Sciatic nerve (tissue), 2 donors: ENCODE measurements around the gene HEXD. TPM values are rescaled to one million over a fixed set of nuclear protein-coding genes. Genes with fewer than 3 reads are reported as not detected.
A peak's percentile ranks its signal among the peaks of the same experiment; 100 is the strongest.

ENCODE experiments used
- ATAC-seq: fragments of 200-7000 bp; cut with Tn5 transposase; one replicate; pipeline ENCODE4 v1.9.1; 2020; ENCODE audit warnings: mild to moderate bottlenecking, moderate library complexity
- DNase-seq: peaks from one replicate; pipeline ENCODE4 v3.0.0-alpha.2; 2020; ENCODE audit warnings: low spot score
- intact Hi-C: fragments of 100-400 bp; cut with DNase I; formaldehyde crosslinking; loops from one replicate; pipeline ENCODE4 v1.14.2; 2022
- total RNA-seq: library from RNA; stranded (reverse); fragmentation: NEBNext Ultra II Directional; extraction: Animal tissue kit (Norgen Biotek cat#: 25700); gene quantifications from one replicate; pipeline ENCODE4 v1.2.1, GENCODE V29; 2021
- donor health status: DM: no; HTN: no; CAD: no.
- donor health status: DM: no; HTN: no; CAD: no.

Gene HEXD
- total RNA-seq, 1 donor from 2014 or later, result 43.2 TPM

DNA sequence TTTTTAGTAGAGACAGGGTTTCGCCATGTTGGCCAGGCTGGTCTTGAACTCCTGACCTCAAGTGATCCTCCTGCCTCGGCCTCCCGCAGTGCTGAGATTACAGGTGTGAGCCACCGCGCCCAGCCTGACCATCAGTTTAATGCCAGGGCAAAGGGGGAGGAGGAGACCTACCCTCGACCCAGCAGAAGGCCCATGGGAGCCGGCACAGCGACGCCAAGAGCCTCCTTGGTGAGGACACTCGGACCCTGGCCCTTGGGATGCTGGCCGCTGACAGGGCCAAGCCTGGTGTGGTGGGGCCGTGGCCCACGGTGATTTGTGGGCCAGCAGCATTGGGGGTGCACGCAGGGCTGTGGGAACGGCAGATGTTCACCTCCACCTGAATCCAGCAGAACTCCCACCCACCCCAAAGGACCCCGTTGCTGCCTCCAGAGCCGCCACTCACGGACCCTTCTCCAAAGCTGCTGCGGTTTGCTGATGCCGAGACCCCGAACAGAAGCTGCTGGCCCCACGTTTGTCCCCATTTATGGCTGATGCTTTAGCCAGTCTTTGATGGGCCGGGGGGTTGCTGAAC, 26.6 kb upstream of the HEXD start:
- no peak for ATAC-seq
- no peak for DNase-seq
- intact Hi-C loops, result no loop called here

DNA sequence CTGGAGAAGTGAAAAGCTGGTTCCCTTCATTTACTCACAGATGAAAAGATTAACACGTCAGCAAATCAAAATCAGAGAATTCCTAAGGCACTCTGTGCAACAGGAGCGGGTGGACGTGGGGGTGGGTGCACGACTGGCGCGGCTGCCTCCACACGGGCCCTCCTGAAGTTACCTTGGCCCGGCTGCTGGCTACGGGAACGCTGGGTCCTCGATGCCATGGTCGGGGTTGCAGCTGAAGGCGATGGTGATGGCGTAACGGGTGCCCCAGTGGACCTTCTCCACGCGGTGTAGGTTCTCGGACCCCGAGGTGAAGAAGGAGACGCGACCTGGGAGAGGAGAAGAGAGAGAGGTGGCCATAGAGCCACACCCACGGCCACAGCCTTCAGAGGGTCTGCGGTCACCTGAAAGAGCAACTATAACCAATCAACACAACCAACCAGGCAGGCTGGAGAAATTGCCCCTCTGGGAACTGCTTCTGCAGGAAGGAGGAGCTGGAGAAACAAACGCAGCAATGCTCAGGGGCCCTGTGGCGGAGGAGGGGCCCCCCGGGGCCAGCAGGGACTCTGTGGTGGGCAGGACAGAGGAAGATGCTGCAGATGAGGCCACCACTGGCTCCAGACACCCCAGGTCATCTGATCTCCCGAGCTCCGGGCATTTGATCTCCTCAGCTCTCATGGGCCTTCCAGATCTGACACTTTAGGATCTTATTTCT, 25.8 kb upstream of the HEXD start:
- intact Hi-C loops, result no loop called here
- DNase-seq, result no peak
- no peak for ATAC-seq

DNA sequence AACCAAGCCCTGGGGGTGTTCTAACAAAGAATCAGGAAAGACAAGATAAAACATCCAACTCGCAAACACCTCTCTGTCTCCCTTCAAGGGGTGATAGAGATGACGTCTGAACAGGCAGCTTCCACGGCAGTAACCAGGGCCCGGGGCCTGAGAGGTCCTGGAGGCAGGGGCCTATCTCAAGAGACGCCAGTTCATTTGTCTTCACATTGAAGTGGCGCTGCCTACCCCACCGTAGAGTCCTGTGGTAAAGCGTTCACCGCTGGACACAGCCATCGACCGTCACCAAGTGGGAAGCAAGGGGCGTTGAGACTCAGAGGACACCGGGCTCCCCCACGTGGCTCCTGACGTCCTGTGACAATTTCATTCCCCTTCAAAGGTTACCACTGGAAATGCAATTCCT, 25.2 kb upstream of the HEXD start:
- no peak for ATAC-seq
- no peak for DNase-seq
- intact Hi-C loops, result no loop called here

DNA sequence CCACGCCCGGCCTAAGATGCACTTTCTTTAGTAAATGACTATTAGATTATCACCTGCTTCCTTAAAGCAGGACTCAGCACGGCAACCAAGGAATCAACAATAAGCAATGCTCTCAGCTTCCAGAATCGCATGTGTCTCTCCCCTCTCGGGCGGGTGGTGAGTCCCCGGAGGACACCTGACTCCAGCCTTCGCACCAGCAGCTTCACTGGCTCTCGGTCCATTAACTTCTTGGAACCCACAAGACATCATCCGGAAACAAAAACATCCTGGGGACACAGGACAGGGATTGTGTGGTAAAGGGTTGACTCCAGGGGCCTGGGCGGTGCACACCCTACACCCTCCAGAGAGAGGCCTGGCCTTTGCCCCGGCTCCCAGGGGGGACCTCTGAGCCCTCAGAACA, 23.9 kb upstream of the HEXD start:
- DNase-seq, result no peak
- ATAC-seq, result no peak
- intact Hi-C loops, result no loop called here

DNA sequence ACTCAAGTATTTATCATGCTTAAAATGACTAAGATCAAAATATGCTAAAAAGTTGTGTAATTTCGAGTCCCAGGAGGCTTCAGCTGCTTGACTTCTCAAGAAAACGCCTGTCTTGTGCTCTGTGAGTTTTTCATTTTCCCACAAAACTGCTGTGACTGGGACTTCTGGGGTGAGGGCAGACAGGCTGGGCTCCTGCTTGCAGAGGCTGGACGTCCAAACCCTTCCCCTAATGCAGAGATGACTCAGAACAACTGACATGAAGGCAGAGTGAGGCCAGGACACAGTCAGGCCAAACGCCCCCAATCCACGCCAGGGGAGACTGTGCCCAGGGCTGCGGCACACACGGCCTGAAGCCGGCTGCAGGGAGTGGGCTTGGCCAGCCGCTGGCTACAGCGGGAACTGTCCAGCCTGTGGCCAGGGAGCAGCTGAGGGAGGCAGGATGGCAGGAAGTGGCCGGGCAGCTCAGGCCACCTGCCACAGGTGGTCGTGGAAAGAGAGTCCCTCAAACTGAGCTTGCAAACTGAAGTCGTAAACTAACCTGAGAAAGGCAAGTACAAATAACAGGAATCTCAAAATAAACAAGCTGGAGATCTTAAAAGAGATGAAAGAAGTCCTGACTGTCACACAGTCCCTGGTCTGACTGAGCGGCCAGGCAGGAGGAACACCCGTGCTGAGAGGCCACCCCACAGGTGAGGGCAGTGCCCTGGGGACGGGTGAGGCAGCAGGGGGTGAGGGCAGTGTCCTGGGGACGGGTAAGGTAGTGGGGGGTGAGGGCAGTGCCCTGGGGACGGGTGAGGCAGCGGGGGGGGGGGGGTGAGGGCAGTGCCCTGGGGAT, 21.3 kb upstream of the HEXD start:
- peak; percentile 68 for ATAC-seq
- no peak for DNase-seq
- intact Hi-C loops, result no loop called here

DNA sequence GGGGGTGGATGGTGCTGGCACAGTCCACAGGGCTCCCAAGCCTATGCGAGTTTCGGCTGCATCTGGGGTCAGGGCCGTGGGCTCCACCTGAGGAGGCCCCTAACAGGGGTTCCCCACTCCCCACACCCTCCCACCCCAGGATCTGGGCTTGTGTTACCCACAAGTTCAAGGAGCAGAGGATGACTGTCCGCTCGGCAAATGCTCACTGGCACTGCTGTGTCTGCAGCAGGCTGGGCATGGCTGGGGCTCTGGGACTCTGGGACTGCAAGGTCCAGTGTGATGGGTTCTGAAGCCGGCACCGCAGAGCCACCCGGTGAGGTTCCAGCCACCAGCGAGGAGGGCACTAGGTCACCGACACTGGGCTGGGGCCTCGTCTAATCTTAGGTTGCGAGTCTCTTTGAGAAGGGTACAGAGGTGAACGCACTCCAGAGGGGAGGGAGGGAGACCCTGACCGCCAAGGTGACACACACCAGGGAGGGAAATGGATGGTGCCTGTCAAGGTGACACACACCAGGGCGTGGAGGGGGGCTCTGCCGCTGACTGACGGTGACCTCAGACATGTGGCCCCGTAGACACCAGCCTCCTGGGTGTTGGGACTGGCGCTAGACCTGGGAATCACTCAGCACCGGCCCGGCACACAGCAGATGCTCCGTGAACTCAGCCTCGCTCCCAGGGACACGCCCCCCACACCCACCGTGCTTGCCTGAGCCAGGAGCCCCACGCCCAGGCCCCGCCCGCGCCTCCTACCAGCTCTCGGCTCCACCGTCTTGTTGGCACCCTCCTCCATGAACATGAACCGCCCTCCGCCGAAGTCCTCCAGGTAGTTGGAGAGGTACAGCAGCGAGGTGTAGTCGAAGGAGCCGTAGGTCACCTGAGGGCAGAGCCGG, 20.5 kb upstream of the HEXD start:
- DNase-seq (no peak), ATAC-seq (no peak)
- intact Hi-C loops, result no loop called here

DNA sequence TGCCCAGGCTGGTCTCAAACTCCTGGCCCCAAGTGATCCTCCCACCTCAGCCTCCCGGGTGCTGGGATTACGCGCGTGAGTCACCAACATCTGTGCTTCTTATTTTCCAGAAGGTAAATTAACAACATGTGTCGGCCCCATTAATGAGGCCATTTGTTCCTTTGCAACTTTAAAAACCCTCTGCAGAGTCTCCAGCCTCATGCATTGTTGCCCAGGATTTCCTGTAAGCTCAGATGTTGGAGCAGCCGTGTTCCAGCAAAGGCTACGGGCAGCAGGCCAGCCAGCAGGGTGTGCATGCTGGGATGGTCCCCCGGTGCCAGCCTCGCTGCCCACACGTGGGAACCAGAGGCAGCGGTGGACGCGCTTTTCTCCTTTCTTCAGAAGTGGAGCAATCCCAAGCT, 19.1 kb upstream of the HEXD start:
- ATAC-seq (peak; percentile 71), DNase-seq (no peak)

DNA sequence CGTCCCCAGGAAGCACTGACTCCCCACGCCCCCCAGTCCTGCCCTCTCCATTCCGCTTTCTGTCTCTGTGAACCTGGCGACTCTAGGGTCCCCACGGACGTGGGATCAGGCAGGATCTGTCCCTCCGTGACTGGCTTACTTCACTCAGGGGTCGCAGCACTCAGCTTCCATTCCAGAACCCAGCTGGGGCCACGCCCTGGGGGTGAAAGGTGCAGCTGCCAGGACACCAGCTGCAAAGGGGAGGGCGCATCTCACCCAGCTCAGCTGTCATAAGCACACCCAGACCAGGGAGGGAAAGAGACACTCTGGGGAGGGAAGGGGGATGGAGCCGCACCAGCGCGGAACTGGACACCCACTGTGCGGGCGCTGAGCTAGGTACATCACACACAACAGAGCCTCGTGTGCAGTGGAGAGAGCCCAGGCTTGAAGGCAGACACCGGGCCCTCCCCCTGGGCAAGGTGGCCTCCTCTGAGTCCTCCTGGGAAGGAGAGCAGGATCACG, 18.5 kb upstream of the HEXD start:
- peak; percentile 38 for ATAC-seq

More for the DNA sequence above, 19.1 kb upstream of the HEXD start:
- intact Hi-C loops, result no loop called here

DNA sequence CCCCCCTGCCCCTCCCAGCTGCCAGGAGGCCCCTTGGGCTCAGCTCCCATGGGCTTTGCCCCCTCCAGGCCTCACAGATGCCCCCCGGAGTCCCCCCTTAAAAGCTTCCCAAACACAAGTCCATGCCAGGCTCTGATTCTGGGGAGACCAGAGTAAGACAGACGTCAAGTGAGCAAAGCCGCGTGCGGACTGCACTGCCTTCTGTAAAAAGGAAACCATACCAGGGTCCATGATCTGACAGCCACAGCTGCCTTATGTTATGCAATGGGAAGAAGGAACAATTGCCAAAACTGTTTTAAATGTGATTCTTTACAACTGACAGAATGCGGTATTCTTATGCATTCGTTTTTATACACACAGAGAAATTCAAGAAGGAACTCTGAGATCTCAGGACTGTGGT, 17.9 kb upstream of the HEXD start:
- intact Hi-C loops, result no loop called here
- ATAC-seq (no peak), DNase-seq (no peak)

More for the DNA sequence above, 18.5 kb upstream of the HEXD start:
- intact Hi-C loops, result no loop called here
- no peak for DNase-seq

DNA sequence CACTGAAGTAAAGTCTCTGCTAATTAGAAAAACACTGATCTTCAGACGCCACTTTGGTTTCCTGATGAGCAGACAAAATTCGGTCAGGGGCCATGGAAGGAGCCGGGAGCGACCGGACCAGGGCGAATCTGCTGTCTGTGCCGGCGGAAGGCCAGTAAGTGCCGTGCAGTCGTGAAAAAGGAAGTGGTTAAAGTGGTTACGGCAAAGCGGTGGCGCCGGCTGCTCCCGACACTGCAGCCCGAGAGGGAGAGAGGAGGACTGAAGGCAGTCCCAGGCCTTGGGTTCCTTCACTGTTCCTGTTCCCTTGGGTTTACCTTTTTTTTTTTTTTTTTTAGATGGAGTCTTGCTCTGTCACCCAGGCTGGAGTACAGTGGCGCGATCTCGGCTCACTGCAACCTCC, 17.3 kb upstream of the HEXD start:
- ATAC-seq (no peak), DNase-seq (no peak)
- intact Hi-C loops, result no loop called here

DNA sequence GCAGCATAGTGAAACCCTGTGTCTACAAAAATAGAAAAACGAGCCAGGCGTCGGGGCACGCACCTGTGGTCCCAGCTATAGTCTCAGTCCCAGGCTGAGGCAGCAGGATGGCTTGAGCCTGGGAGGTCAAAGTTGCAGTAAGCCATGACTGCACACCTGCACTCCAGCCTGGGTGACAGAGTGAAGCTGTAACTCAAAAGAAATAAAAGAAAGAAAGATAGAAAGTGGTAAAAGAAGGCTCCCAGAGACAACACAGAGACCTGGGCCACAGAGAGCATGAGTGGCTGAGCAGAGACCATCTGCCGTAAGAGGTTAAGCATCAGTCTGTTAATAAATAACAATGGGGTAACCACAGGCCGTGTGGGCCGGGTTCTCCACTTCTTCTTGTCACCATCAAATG, 15.3 kb upstream of the HEXD start:
- intact Hi-C loops, result no loop called here
- ATAC-seq (no peak), DNase-seq (no peak)

DNA sequence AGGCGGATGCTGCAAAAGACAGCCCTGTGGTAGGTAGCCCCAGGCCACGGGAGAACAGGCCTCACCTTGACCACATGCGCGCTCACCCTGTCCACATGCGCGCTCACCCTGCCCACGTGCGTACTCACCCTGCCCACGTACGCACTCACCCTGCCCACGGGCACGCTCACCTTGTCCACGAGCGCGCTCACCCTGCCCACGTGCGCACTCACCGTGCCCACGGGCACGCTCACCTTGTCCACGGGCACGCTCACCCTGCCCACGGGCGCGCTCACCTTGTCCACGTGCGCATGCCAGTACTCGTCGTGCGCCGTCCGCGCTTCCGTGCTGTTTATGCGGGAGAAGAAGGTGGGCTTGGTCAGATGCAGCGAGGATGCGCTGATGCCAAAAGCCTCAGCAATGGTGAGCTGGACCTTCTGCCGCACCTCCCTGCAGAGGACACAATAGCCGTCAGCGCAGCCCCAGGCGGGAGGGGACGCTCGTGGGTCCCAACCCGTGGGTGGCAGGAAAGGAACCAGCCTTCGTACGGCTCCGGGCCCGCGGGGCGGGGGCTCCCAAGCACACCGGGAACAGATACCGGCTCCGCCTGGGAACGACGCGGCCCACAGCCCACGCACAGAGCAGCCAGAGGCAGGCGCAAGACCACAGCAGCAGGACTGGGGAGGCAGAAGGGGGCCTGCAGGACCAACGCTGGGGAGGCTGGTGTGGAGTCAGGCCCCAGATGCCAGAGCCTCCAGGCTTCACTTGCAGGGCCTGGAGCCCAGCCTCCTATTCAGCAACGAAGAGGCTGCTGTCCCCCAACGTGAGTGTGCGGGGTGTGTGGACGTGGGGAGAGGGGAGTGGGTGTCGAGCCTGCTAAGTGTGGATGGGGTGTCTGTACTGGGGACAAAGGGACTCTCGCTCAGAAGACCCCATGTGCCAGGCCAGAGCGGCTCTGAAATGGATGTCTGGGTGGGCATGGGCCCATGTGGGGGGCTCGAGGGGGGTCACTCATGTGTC, 14.2 kb upstream of the HEXD start:
- DNase-seq (no peak), ATAC-seq (no peak)
- intact Hi-C loops, result no loop called here

DNA sequence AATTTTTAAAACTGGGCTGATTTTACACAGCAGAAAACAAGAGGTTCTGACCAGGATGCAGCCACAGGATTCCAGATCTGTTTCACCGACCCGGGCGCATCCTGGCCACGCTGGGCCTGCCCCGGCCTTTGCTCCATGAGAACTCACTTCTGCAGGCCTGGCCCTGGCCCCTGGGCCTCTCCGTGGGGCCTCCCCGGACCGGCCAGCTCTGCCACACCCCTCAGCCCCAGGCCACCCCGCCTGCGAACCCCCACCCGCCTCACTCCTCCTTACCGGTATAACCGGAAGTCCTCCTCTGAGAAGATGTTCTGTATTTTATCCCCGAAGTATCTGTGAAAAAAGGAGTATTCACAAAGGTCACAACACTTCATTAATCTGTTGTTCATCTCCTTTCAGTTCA, 13.1 kb upstream of the HEXD start:
- ATAC-seq (no peak), DNase-seq (no peak)
- intact Hi-C loops, result no loop called here

DNA sequence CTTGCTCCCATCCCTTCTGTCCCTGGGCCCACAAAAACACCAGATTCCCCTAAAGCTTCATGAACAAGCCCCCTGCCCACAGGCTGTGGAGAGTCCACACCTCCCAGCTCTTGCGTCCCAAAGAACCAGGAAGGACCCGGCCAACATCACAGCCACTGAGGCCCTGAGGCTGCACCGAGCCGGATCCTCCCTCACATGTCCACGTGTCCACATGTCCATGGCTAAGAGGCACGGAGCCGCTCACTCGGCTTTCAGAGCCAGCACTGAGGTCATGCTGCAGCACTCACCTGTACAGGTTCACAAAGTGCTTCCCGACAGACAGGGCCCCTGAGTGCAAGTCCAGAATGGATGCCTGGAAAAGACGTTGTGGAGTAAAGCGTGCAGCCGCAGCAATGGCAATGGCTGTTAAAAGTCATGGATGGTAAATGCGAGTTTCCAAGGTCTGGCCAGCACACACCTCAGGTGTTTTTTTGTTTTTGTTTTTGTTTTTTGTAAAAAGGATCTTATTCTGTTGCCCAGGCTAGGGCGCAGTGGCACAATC, 11.9 kb upstream of the HEXD start:
- DNase-seq (no peak), ATAC-seq (no peak)
- intact Hi-C loops, result no loop called here

DNA sequence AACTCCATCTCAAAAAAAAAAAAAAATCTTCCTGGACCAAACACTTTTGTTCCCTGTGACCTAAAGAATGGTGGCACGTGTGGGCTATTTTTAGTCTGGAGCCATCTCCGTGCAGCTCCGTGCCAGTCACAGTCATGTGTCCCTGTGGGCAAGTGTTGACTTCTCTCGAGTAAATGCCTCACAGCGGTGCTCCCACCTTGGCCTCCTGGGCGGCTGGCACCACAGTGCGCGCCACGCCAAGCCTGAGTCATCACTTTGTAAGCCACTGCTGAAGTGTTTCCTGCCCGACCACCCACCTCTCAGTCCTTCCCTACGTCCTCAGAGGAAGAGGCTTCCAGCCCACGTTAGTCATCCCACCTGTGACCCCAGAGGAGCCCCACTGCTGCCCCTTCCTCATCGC, 10.9 kb upstream of the HEXD start:
- intact Hi-C loops, result no loop called here

DNA sequence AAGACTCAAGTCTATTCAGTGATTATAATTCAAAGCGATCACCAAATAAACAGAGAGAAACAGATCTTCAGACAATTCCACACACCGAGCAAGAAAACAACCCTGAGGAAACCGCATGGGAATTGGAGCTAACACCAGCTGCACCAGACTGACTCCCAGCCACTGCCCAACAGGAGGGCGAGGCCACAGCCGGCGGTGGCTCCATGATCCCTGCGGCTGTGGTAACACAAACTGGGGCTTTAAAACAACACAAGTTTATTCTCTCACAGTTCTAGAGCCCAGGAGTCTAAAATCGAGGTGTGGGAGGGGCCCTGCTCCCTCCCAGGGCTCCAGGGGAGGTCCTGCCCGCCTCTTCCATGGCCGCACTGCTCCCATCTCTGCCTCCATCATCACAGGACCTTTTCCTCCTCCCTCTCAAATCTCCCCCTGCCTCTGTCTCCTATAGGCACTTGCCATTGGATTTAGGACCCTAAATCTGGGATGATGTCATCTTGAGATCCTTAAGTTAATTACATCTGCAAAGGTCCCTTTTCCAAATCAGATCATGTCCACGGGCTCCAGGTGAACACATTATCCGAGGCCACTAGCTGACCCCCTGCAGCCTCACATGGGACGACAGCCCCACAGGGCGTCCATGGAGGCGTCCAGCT, 9.7 kb upstream of the HEXD start:
- no peak for ATAC-seq
- DNase-seq, result no peak
- intact Hi-C loops, result no loop called here

More for the DNA sequence above, 10.9 kb upstream of the HEXD start:
- DNase-seq, result no peak
- no peak for ATAC-seq

DNA sequence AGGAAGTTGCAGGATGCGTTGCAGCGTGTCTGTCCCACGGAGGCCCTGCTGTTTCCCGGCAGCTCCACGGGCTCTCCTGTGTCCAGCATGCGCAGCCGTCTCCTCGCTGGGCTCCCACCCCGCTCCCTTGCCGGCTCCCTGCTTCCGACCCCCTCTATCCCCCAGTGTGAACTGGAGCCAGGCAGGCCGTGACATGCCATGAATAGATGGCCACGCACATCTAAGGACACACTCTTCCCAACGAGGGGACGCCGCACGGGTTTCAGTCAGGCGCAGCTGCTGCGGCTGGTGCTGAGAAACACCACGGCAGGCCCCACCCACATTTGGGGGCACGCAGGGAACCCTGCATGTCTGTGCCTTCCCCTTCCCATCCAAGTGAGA, 9.2 kb upstream of the HEXD start:
- DNase-seq, result no peak
- no peak for ATAC-seq
- intact Hi-C loops, result no loop called here
